K562 (cell line): ENCODE results near the gene USH2A. TPM values are rescaled to one million over a fixed set of nuclear protein-coding genes. Genes with fewer than 3 reads are reported as not detected.

Experiments used
- ATAC-seq: fragments of 200-7000 bp; cut with Tn5 transposase; 3 replicates; pipeline ENCODE4 v1.9.1; 2020; ENCODE audit warnings: moderate library complexity
- BruUV-seq: library from RNA; stranded (reverse); fragments of 400-500 nt; replicated peaks from 2 replicates; lab custom pipeline; 2021; lab: Mats Ljungman, UMichigan
- CTCF ChIA-PET: fragments of 300-600 bp; formaldehyde crosslinking; extraction: SDS; loops from one replicate; lab custom pipeline; 2021; ENCODE audit warnings: low intra/inter-chr PET ratio; lab: Yijun Ruan, JAX
- POLR2A ChIA-PET: fragments of 300-600, 350-650 bp; sonication (Branson Sonifier 250); formaldehyde crosslinking; extraction: SDS; loops from one replicate; lab custom pipeline; 2021; ENCODE audit warnings: antibody characterized with exemption, inconsistent platforms; lab: Yijun Ruan, JAX
- DNase-seq, 4 experiments: peaks; one replicate each; pipeline versions ENCODE4 v3.0.0 to v3.0.0-alpha.2; 2011 to 2018; ENCODE audit warnings: low spot score in 3 of 4, mixed read lengths in 3 of 4; ENCODE audit errors: extremely low read depth in 1 of 4
- FAIRE-seq: peaks from 2 replicates; lab custom pipeline; 2011; peaks lifted over from hg19 to GRCh38; lab: Jason Lieb, UNC
- H2AFZ ChIP-seq: 2 replicates; pipeline ENCODE4 v1.6.0; 2011; ENCODE audit warnings: low read depth, low read length, control low read depth, inconsistent platforms
- H3K27ac ChIP-seq: fragments of 200-600 bp; 3 replicates; pipeline ENCODE4 v1.8.0; 2011; ENCODE audit warnings: low read depth, mild to moderate bottlenecking, control low read depth, inconsistent platforms, low read length, moderate library complexity, mixed read lengths; ENCODE audit errors: extremely low read depth
- H3K27me3 ChIP-seq, 2 experiments: fragments of 300-600 bp in 1 of 2; 2 replicates in 1 of 2; 3 replicates in 1 of 2; pipeline versions ENCODE4 v1.6.0 to v1.8.0; 2011; ENCODE audit warnings: inconsistent platforms in 2 of 2, low read length in 2 of 2, mild to moderate bottlenecking in 1 of 2, mixed read lengths in 1 of 2, moderate library complexity in 1 of 2; ENCODE audit not compliant: control insufficient read depth in 2 of 2, insufficient read depth in 2 of 2
- H3K36me3 ChIP-seq: fragments of 300-600 bp; 3 replicates; pipeline ENCODE4 v1.8.0; 2011; ENCODE audit warnings: mild to moderate bottlenecking, low read length, inconsistent platforms; ENCODE audit not compliant: control insufficient read depth, insufficient read depth
- H3K4me1 ChIP-seq, 2 experiments: fragments of 200-600 bp in 1 of 2; replicated peaks in 1 of 2; 2 replicates in 1 of 2; 3 replicates in 1 of 2; pipeline versions ENCODE4 v1.5.1 to v1.8.0; 2011; ENCODE audit warnings: inconsistent platforms in 2 of 2, low read length in 2 of 2, mild to moderate bottlenecking in 1 of 2, mixed read lengths in 1 of 2, moderate library complexity in 1 of 2; ENCODE audit not compliant: control insufficient read depth in 2 of 2, insufficient read depth in 2 of 2
- H3K4me2 ChIP-seq: 2 replicates; pipeline ENCODE4 v1.6.1; 2011; ENCODE audit warnings: low read length, control low read depth, inconsistent platforms, mixed read lengths; ENCODE audit not compliant: insufficient read depth
- H3K4me3 ChIP-seq: fragments of 200-600 bp; sonication (generic), shearing (Covaris generic); 2 replicates; pipeline ENCODE4 v1.5.1; 2016; ENCODE audit warnings: control low read depth, inconsistent platforms
- H3K79me2 ChIP-seq: fragments of 200-600 bp; 3 replicates; pipeline ENCODE4 v1.8.0; 2011; ENCODE audit warnings: low read length, inconsistent platforms; ENCODE audit not compliant: control insufficient read depth, insufficient read depth
- H3K9ac ChIP-seq, 2 experiments: 2 replicates each; pipeline versions ENCODE4 v1.6.0 to v1.6.1; 2011; ENCODE audit warnings: low read depth in 2 of 2, low read length in 2 of 2, control low read depth in 1 of 2, inconsistent platforms in 1 of 2, mild to moderate bottlenecking in 1 of 2, mixed read lengths in 1 of 2; ENCODE audit not compliant: insufficient read depth in 1 of 2
- H3K9me1 ChIP-seq: one replicate; pipeline ENCODE4 v1.6.0; 2011; ENCODE audit warnings: inconsistent platforms, mild to moderate bottlenecking, low read length, moderate library complexity; ENCODE audit not compliant: control insufficient read depth, insufficient read depth
- H3K9me3 ChIP-seq: replicated peaks from 2 replicates; pipeline ENCODE4 v1.5.1; 2011; ENCODE audit warnings: low read depth, low read length, inconsistent platforms; ENCODE audit not compliant: control insufficient read depth, insufficient read depth
- H4K20me1 ChIP-seq: replicated peaks from 2 replicates; pipeline ENCODE4 v1.6.1; 2011; ENCODE audit warnings: low read length, inconsistent platforms, mixed read lengths; ENCODE audit not compliant: control insufficient read depth, insufficient read depth
- ETV5 ChIP-seq: sonication (generic); formaldehyde crosslinking; IDR thresholded peaks from 2 replicates; pipeline ENCODE4 v1.4.0; 2020; ENCODE audit warnings: low read depth, mild to moderate bottlenecking, missing genetic modification reagents
- GATAD2B ChIP-seq: fragments of 450-650 bp; IDR thresholded peaks from 2 replicates; pipeline ENCODE4 v1.6.1; 2017; ENCODE audit warnings: mild to moderate bottlenecking, borderline replicate concordance
- HDAC2 ChIP-seq: fragments of 450-650 bp; IDR thresholded peaks from 2 replicates; pipeline ENCODE4 v1.6.1; 2016; ENCODE audit warnings: mild to moderate bottlenecking
- JUNB ChIP-seq: fragments of 450-650 bp; formaldehyde crosslinking; conservative IDR thresholded peaks from 2 replicates; pipeline ENCODE4 v1.4.0; 2020; ENCODE audit warnings: mild to moderate bottlenecking
- MAFG ChIP-seq: fragments of 450-650 bp; conservative IDR thresholded peaks from 2 replicates; pipeline ENCODE4 v1.6.1; 2016; ENCODE audit warnings: missing genetic modification characterization, missing compliant biosample characterization
- MTA2 ChIP-seq: fragments of 450-650 bp; IDR thresholded peaks from 2 replicates; pipeline ENCODE4 v1.6.1; 2016; ENCODE audit warnings: low read depth
- MTF1 ChIP-seq: fragments of 250-450 bp; sonication (Bioruptor Pico); IDR thresholded peaks from 2 replicates; pipeline ENCODE4 v1.9.0; 2021; ENCODE audit warnings: moderate library complexity, mild to moderate bottlenecking, inconsistent platforms, borderline replicate concordance
- NRF1 ChIP-seq, 2 experiments: fragments of 450-650 bp; IDR thresholded peaks in 1 of 2; conservative IDR thresholded peaks in 1 of 2; 2 replicates each; pipeline ENCODE4 v1.6.1; 2014; ENCODE audit warnings: mild to moderate bottlenecking in 2 of 2
- RBM39 ChIP-seq: fragments of 200-400 bp; formaldehyde crosslinking; optimal IDR thresholded peaks from 2 replicates; pipeline ENCODE3; 2018; ENCODE audit warnings: low read depth, low read length
- SMAD3 ChIP-seq: fragments of 450-650 bp; formaldehyde crosslinking; conservative IDR thresholded peaks from 2 replicates; pipeline ENCODE4 v1.4.0; 2020; ENCODE audit warnings: mild to moderate bottlenecking
- SMC3 ChIP-seq: conservative IDR thresholded peaks from 2 replicates; pipeline ENCODE4 v1.6.1; 2011; ENCODE audit warnings: low read depth, low read length, improper control_type of control experiment; ENCODE audit not compliant: insufficient read depth
- SNRNP70 ChIP-seq: fragments of 200-400 bp; formaldehyde crosslinking; optimal IDR thresholded peaks from 2 replicates; pipeline ENCODE3; 2017; ENCODE audit warnings: low read depth, low read length
- SRF ChIP-seq, 2 experiments: fragments of 250-450, 450-650 bp in 1 of 2; sonication (Bioruptor Pico) in 1 of 2; sonication (generic) in 1 of 2; formaldehyde crosslinking; IDR thresholded peaks; 2 replicates each; pipeline versions ENCODE4 v1.5.0 to v1.5.1; 2020 to 2022; ENCODE audit warnings: mild to moderate bottlenecking in 1 of 2, missing genetic modification reagents in 1 of 2
- STAT5B ChIP-seq: fragments of 250-450 bp; sonication (Bioruptor Pico); IDR thresholded peaks from 2 replicates; pipeline ENCODE4 v1.8.0; 2021; ENCODE audit warnings: mild to moderate bottlenecking, inconsistent platforms
- SUPT5H ChIP-seq: fragments of 450-650 bp; IDR thresholded peaks from 2 replicates; pipeline ENCODE4 v1.6.1; 2016
- TBP ChIP-seq: optimal IDR thresholded peaks from 2 replicates; pipeline ENCODE3; 2011; ENCODE audit warnings: low read depth, low read length, improper control_type of control experiment
- TSC22D4 ChIP-seq: fragments of 450-650 bp; IDR thresholded peaks from 2 replicates; pipeline ENCODE4 v1.6.1; 2016; ENCODE audit warnings: missing genetic modification characterization, missing biosample characterization, control low read depth
- XRCC5 ChIP-seq: fragments of 200-400 bp; formaldehyde crosslinking; IDR thresholded peaks from 2 replicates; pipeline ENCODE4 v1.6.1; 2017; ENCODE audit warnings: low read depth, mild to moderate bottlenecking, low read length
- ZNF354B ChIP-seq: fragments of 250-450 bp; sonication (Bioruptor Pico); IDR thresholded peaks from 2 replicates; pipeline ENCODE4 v1.4.0; 2020
- in situ Hi-C: fragments of 300-500 bp; cut with MboI; formaldehyde crosslinking; loops from 4 replicates; pipeline ENCODE4 v1.15.0; 2018; ENCODE audit warnings: inconsistent platforms, mixed read lengths
- intact Hi-C: fragments of 100-400 bp; cut with micrococcal nuclease; formaldehyde crosslinking; loops from 2 replicates; pipeline ENCODE4 v1.14.2; 2022
- polyA plus RNA-seq, 8 experiments: library from polyadenylated mRNA; depleted of rRNA in 4 of 8; stranded (reverse) in 5 of 8; unstranded in 3 of 8; fragments of >200 nt; fragmentation: Nextera tagmentation in 2 of 8; fragmentation: Illumina TruSeq in 1 of 8; extraction: Ambion mirVana in 2 of 8; extraction: Trizol in 1 of 8; gene quantifications; 2 replicates each; pipeline versions ENCODE4 v1.2.1 to v1.2.3, GENCODE V29; 2011 to 2014; ENCODE audit warnings: inconsistent platforms in 1 of 8, missing spikeins in 1 of 8
- total RNA-seq, 7 experiments: library from RNA; depleted of rRNA in 6 of 7; stranded (reverse); fragments of >200 nt in 6 of 7; fragmentation: Illumina TruSeq in 2 of 7; extraction: Trizol in 2 of 7; gene quantifications; 2 replicates each; pipeline versions ENCODE4 v1.2.1 to v1.2.3, GENCODE V29; 2011 to 2021; ENCODE audit warnings: low replicate concordance in 1 of 7
- TF ChIP-seq, protein P1 (sequence below): fragments of 200-800 bp; sonication (Bioruptor generic); IDR thresholded peaks from 2 replicates; pipeline ENCODE4 v1.6.1; 2017; ENCODE audit warnings: missing genetic modification characterization, missing compliant biosample characterization
- TF ChIP-seq, protein P2 (sequence below): sonication (generic); formaldehyde crosslinking; IDR thresholded peaks from 2 replicates; pipeline ENCODE4 v1.8.0; 2022; ENCODE audit warnings: mild to moderate bottlenecking, missing genetic modification reagents, borderline replicate concordance
- TF ChIP-seq, protein P3 (sequence below): fragments of 250-450 bp; sonication (Bioruptor Pico); IDR thresholded peaks from 2 replicates; pipeline ENCODE4 v1.8.0; 2022; ENCODE audit warnings: moderate library complexity, mild to moderate bottlenecking, inconsistent platforms

USH2A gene
- total and polyA plus RNA-seq, 9 of the 15 experiments (the other 6 are each of a cell fraction or from before 2014, with no cell fraction given), result under 0.01 TPM; not detected in 7

DNA sequence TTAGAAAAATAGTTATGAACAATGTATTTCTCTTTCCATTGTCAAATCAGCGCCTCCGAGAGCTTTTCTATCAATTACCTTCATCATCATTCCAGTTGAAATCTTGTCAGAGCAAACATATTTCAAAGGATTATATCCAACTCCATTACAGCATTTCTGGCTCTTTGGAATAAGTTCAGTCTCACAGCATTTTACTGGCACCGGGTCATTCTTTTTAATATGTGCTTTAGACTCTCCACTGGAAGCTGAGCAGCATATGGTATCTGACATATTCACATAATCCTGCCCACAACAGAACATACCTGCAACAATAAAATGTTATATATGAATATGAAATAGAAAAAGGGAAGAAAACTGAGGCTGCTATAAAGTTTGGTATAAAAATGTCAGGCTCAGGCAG lies 633.3 kb downstream of the USH2A start (continued):
- TF ChIP-seq SMAD3 (CRISPR knock-in tag) (no peak), MTA2 (no peak), GATAD2B (no peak), ZNF354B (CRISPR knock-in tag) (no peak)

DNA sequence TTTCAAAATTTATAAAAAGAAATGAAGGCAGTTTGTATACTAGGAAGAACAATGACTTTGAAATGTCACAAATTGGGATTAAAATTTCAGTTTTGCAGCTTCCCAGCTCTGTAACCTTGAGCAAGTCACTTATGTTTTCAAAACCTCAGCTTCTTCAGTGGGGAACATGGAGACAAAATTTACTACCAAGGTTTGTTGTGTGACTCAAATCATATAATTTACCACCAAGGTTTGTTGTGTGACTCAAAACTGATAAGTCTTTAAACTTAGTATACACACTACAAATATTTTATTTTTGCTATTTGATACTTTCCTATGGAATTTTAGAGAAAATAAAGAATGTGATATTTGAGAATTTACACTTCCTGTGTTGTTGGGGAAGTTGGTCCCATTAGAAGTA lies 636.3 kb downstream of the USH2A start:
- intact Hi-C loops, result no loop called here
- H3K79me2 ChIP-seq, result no peaks in the 10 kb centered on the region
- H4K20me1 ChIP-seq, result no peaks in the 10 kb centered on the region
- FAIRE-seq (no peak), ATAC-seq (no peak), DNase-seq (no peak)
- in situ Hi-C loops, result no loop called here
- POLR2A ChIA-PET, result no interaction called here
- H3K9ac ChIP-seq, result no peak overlapping the region
- H3K27me3 ChIP-seq, result no peaks in the 10 kb centered on the region
- no peaks in the 10 kb centered on the region for H3K9me1 ChIP-seq
- no peaks in the 10 kb centered on the region for H3K4me1 ChIP-seq
- no peaks in the 10 kb centered on the region for H3K9me3 ChIP-seq
- CTCF ChIA-PET, result no interaction called here
- no peaks in the 10 kb centered on the region for H3K36me3 ChIP-seq
- H3K4me2 ChIP-seq, result no peak overlapping the region
- no peak overlapping the region for H2AFZ ChIP-seq
- no peak overlapping the region for H3K27ac ChIP-seq
- BruUV-seq, result no TSS peak
- H3K4me3 ChIP-seq, result no peak overlapping the region
- TF ChIP-seq NRF1 (conservative IDR thresholded peaks at IDR 0.05 in 1 of 2, IDR thresholded peaks at IDR 0.05 in 1 of 2) (no peak), STAT5B (no peak), SRF (CRISPR knock-in tag; IDR thresholded peaks at IDR 0.05) (no peak), MAFG (no peak), RBM39 (no peak), TBP (no peak), MTF1 (no peak), SUPT5H (no peak), GATAD2B (no peak), SNRNP70 (no peak), XRCC5 (no peak), ETV5 (CRISPR knock-in tag) (no peak), TSC22D4 (no peak), SMC3 (no peak), HDAC2 (no peak), JUNB (CRISPR knock-in tag) (no peak)
- TF ChIP-seq, protein P1, sequence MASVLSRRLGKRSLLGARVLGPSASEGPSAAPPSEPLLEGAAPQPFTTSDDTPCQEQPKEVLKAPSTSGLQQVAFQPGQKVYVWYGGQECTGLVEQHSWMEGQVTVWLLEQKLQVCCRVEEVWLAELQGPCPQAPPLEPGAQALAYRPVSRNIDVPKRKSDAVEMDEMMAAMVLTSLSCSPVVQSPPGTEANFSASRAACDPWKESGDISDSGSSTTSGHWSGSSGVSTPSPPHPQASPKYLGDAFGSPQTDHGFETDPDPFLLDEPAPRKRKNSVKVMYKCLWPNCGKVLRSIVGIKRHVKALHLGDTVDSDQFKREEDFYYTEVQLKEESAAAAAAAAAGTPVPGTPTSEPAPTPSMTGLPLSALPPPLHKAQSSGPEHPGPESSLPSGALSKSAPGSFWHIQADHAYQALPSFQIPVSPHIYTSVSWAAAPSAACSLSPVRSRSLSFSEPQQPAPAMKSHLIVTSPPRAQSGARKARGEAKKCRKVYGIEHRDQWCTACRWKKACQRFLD (CRISPR knock-in tag), result no peak
- TF ChIP-seq, protein P2, sequence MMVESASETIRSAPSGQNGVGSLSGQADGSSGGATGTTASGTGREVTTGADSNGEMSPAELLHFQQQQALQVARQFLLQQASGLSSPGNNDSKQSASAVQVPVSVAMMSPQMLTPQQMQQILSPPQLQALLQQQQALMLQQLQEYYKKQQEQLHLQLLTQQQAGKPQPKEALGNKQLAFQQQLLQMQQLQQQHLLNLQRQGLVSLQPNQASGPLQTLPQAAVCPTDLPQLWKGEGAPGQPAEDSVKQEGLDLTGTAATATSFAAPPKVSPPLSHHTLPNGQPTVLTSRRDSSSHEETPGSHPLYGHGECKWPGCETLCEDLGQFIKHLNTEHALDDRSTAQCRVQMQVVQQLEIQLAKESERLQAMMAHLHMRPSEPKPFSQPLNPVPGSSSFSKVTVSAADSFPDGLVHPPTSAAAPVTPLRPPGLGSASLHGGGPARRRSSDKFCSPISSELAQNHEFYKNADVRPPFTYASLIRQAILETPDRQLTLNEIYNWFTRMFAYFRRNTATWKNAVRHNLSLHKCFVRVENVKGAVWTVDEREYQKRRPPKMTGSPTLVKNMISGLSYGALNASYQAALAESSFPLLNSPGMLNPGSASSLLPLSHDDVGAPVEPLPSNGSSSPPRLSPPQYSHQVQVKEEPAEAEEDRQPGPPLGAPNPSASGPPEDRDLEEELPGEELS (CRISPR knock-in tag), result no peak
- TF ChIP-seq, protein P3, sequence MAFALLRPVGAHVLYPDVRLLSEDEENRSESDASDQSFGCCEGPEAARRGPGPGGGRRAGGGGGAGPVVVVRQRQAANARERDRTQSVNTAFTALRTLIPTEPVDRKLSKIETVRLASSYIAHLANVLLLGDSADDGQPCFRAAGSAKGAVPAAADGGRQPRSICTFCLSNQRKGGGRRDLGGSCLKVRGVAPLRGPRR (CRISPR knock-in tag), result no peak
